Astrocyte (in vitro differentiated cells and primary cell): ENCODE measurements around the gene HPSE2. TPM values are rescaled to one million over a fixed set of nuclear protein-coding genes. Genes with fewer than 3 reads are reported as not detected.
"Not testable (repeated sequence)": the region's sequence is repeated elsewhere in the genome, so short reads cannot be mapped to it uniquely, and the experiment has no call there.

Experiments used
- DNase-seq: peaks from one replicate; pipeline ENCODE4 v3.0.0-alpha.2; 2010; ENCODE audit warnings: low read depth
- FAIRE-seq: peaks from 2 replicates; lab custom pipeline; 2011; peaks lifted over from hg19 to GRCh38; lab: Jason Lieb, UNC
- H2AFZ ChIP-seq: 2 replicates; pipeline ENCODE4 v1.6.0; 2012; ENCODE audit warnings: low read depth, low read length, inconsistent platforms
- H3K27ac ChIP-seq: 2 replicates; pipeline ENCODE4 v1.5.1; 2011; ENCODE audit warnings: low read depth, low read length, inconsistent platforms
- H3K27me3 ChIP-seq: 2 replicates; pipeline ENCODE4 v1.6.0; 2011; ENCODE audit warnings: low read length, inconsistent platforms; ENCODE audit not compliant: insufficient read depth
- H3K36me3 ChIP-seq: 2 replicates; pipeline ENCODE4 v1.5.1; 2011; ENCODE audit warnings: low read length, inconsistent platforms; ENCODE audit not compliant: insufficient read depth
- H3K4me1 ChIP-seq: 2 replicates; pipeline ENCODE4 v1.5.1; 2011; ENCODE audit warnings: low read length, inconsistent platforms; ENCODE audit not compliant: insufficient read depth
- H3K4me2 ChIP-seq: 2 replicates; pipeline ENCODE4 v1.6.0; 2012; ENCODE audit warnings: low read length, inconsistent platforms
- H3K4me3 ChIP-seq: 2 replicates; pipeline ENCODE4 v1.5.1; 2011; ENCODE audit warnings: low read depth, mild to moderate bottlenecking, low read length, inconsistent platforms; ENCODE audit not compliant: insufficient read depth
- H3K79me2 ChIP-seq: 2 replicates; pipeline ENCODE4 v1.6.0; 2012; ENCODE audit warnings: mild to moderate bottlenecking, low read length, inconsistent platforms; ENCODE audit not compliant: insufficient read depth
- H3K9ac ChIP-seq: 2 replicates; pipeline ENCODE4 v1.6.0; 2012; ENCODE audit warnings: mild to moderate bottlenecking, low read length, inconsistent platforms
- H3K9me3 ChIP-seq: 2 replicates; pipeline ENCODE4 v1.5.1; 2012; ENCODE audit warnings: low read depth, mild to moderate bottlenecking, low read length, inconsistent platforms; ENCODE audit not compliant: insufficient read depth
- H4K20me1 ChIP-seq: 2 replicates; pipeline ENCODE4 v1.6.0; 2012; ENCODE audit warnings: low read length, inconsistent platforms; ENCODE audit not compliant: insufficient read depth
- H3K27ac Mint-ChIP-seq: one replicate; pipeline ENCODE4 v1.8.0; 2021; ENCODE audit warnings: mild to moderate bottlenecking, mixed read lengths; ENCODE audit not compliant: unreplicated experiment
- H3K27me3 Mint-ChIP-seq: one replicate; pipeline ENCODE4 v1.8.0; 2021; ENCODE audit warnings: low read depth, mixed read lengths; ENCODE audit not compliant: unreplicated experiment
- H3K36me3 Mint-ChIP-seq: one replicate; pipeline ENCODE4 v1.8.0; 2021; ENCODE audit warnings: low read depth, mixed read lengths; ENCODE audit not compliant: unreplicated experiment
- H3K4me1 Mint-ChIP-seq: one replicate; pipeline ENCODE4 v1.8.0; 2021; ENCODE audit warnings: low read depth, mixed read lengths; ENCODE audit not compliant: unreplicated experiment
- H3K4me3 Mint-ChIP-seq: one replicate; pipeline ENCODE4 v1.8.0; 2021; ENCODE audit warnings: mild to moderate bottlenecking, moderate library complexity, mixed read lengths; ENCODE audit not compliant: unreplicated experiment
- H3K9me3 Mint-ChIP-seq: one replicate; pipeline ENCODE4 v1.8.0; 2021; ENCODE audit warnings: mild to moderate bottlenecking, mixed read lengths; ENCODE audit not compliant: unreplicated experiment
- EZH2 ChIP-seq: IDR thresholded peaks from 2 replicates; pipeline ENCODE4 v1.6.1; 2012; ENCODE audit warnings: mild to moderate bottlenecking, low read length, inconsistent platforms; ENCODE audit not compliant: insufficient read depth
- total RNA-seq: library from RNA; stranded (reverse); gene quantifications from 2 replicates; pipeline ENCODE4 v1.2.1, GENCODE V29; 2021
- TF ChIP-seq, protein P1 (sequence below): IDR thresholded peaks from 2 replicates; pipeline ENCODE4 v1.5.1; 2011; ENCODE audit warnings: low read depth, mild to moderate bottlenecking, inconsistent platforms, low read length, moderate library complexity; ENCODE audit not compliant: insufficient read depth

HPSE2 gene
- total RNA-seq, 1 donor from 2014 or later: 0.14 TPM

DNA sequence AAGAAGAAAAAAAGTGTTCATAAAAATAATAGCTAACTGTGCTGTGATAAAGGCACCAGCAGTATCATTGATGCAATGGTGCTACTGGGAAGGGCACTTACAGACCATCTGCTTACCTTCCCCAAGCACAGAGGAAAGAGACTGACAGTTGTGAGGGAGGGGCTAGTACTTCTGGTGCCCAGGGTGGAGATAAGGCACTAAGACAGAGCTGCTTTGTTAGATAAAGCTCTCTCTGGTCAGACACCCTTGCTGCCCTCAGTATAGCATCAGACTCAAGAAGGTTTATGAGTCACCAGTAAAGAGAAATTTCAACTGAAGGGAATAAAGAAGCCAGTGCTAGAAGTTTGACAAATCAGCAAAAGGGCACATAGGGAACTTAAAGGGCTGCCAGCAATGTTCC lies 325.6 kb downstream of the HPSE2 start:
- no peaks in the 10 kb centered on the region for H3K36me3 Mint-ChIP-seq
- Histone ChIP-seq H4K20me1 (no peaks in the 10 kb centered on the region), H3K36me3 (no peaks in the 10 kb centered on the region), H3K4me2 (no peak overlapping the region), H3K79me2 (no peaks in the 10 kb centered on the region), H2AFZ (no peak overlapping the region), H3K9ac (no peak overlapping the region), H3K27ac (no peak overlapping the region), H3K9me3 (no peaks in the 10 kb centered on the region), H3K4me1 (no peaks in the 10 kb centered on the region), H3K27me3 (no peaks in the 10 kb centered on the region), H3K4me3 (no peak overlapping the region)
- DNase-seq: no peak
- no peak for FAIRE-seq
- no peak for TF ChIP-seq EZH2
- TF ChIP-seq, protein P1, sequence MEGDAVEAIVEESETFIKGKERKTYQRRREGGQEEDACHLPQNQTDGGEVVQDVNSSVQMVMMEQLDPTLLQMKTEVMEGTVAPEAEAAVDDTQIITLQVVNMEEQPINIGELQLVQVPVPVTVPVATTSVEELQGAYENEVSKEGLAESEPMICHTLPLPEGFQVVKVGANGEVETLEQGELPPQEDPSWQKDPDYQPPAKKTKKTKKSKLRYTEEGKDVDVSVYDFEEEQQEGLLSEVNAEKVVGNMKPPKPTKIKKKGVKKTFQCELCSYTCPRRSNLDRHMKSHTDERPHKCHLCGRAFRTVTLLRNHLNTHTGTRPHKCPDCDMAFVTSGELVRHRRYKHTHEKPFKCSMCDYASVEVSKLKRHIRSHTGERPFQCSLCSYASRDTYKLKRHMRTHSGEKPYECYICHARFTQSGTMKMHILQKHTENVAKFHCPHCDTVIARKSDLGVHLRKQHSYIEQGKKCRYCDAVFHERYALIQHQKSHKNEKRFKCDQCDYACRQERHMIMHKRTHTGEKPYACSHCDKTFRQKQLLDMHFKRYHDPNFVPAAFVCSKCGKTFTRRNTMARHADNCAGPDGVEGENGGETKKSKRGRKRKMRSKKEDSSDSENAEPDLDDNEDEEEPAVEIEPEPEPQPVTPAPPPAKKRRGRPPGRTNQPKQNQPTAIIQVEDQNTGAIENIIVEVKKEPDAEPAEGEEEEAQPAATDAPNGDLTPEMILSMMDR: no peak
- no peaks in the 10 kb centered on the region for H3K27me3 Mint-ChIP-seq
- no peaks in the 10 kb centered on the region for H3K9me3 Mint-ChIP-seq
- no peak overlapping the region for H3K4me3 Mint-ChIP-seq
- H3K4me1 Mint-ChIP-seq: peaks cover 5% of the 10 kb centered on the region
- no peak overlapping the region for H3K27ac Mint-ChIP-seq

DNA sequence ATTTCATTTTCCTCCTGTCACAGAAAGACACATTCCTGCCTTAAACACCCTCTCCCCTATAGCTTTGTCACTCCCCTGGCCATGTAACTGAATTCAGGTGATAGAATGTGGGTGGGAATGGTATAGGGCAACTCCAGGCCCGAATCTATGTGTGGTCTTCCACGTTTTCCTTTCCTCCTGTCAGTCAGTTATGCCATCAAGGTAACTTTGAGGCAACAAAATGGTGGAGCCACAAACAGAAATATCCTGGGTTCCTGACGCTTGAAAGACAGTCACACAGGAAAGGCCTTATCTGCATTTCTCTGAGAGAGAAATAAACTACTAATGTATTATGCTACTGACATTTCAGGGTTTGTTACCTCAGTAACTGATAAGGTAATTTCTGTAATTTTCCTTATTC lies 326.8 kb downstream of the HPSE2 start:
- DNase-seq (no peak), FAIRE-seq (no peak)
- Mint-ChIP-seq H3K9me3 (no peaks in the 10 kb centered on the region), H3K27me3 (no peaks in the 10 kb centered on the region), H3K36me3 (no peaks in the 10 kb centered on the region), H3K4me3 (no peak overlapping the region), H3K27ac (no peak overlapping the region), H3K4me1 (peaks cover 5% of the 10 kb centered on the region)
- H3K4me2 ChIP-seq: no peak overlapping the region
- H3K36me3 ChIP-seq: no peaks in the 10 kb centered on the region
- H4K20me1 ChIP-seq: no peaks in the 10 kb centered on the region
- TF ChIP-seq, protein P1: no peak
- TF ChIP-seq EZH2: no peak
- H2AFZ ChIP-seq: no peak overlapping the region
- H3K9ac ChIP-seq: no peak overlapping the region
- no peak overlapping the region for H3K27ac ChIP-seq
- H3K9me3 ChIP-seq: no peaks in the 10 kb centered on the region
- no peaks in the 10 kb centered on the region for H3K79me2 ChIP-seq
- H3K4me1 ChIP-seq: no peaks in the 10 kb centered on the region
- no peak overlapping the region for H3K4me3 ChIP-seq
- H3K27me3 ChIP-seq: no peaks in the 10 kb centered on the region

DNA sequence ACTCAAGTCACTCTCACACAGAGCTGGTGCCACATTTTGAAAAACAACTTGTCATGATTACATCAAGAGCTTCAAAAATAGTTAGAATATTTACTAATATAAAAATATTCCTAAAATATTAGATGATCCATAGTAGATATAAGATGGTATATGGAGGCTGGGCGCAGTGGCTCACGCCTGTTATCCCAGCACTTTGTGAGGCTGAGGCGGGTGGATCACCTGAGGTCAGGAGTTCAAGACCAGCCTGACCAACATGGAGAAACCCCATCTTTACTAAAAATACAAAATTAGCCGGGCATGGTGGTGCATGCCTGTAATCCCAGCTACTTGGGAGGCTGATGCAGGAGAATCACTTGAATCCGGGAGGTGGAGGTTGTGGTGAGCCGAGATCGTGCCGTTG lies 327.4 kb downstream of the HPSE2 start:
- not testable (repeated sequence) for H4K20me1 ChIP-seq, FAIRE-seq, DNase-seq, H3K9ac ChIP-seq, H3K79me2 ChIP-seq, H3K36me3 Mint-ChIP-seq, H3K4me3 ChIP-seq, H3K4me2 ChIP-seq, H3K4me3 Mint-ChIP-seq, H3K9me3 Mint-ChIP-seq, H3K27ac Mint-ChIP-seq, H3K36me3 ChIP-seq, H3K27me3 Mint-ChIP-seq, H3K27me3 ChIP-seq, H3K27ac ChIP-seq, H3K4me1 Mint-ChIP-seq, H2AFZ ChIP-seq, H3K9me3 ChIP-seq, H3K4me1 ChIP-seq
